HepG2 (cell line): Measurements from ENCODE around the gene TMEM121. TPM values are rescaled to one million over a fixed set of nuclear protein-coding genes. Genes with fewer than 3 reads are reported as not detected.
A peak's percentile ranks its signal among the peaks of the same experiment; 100 is the strongest.

Experiments used
- CHD2 ChIP-seq: IDR thresholded peaks from 2 replicates; pipeline ENCODE4 v1.6.1; 2011; ENCODE audit warnings: low read depth, low read length, improper control_type of control experiment
- CREM ChIP-seq, 2 experiments: sonication (generic) in 1 of 2; formaldehyde crosslinking in 1 of 2; IDR thresholded peaks; 2 replicates each; pipeline versions ENCODE4 v1.4.0 to v1.6.1; 2016 to 2020; ENCODE audit warnings: antibody characterized with exemption in 1 of 2, mild to moderate bottlenecking in 1 of 2, missing genetic modification reagents in 1 of 2
- DNMT1 ChIP-seq: sonication (generic); formaldehyde crosslinking; IDR thresholded peaks from 2 replicates; pipeline ENCODE4 v1.5.1; 2020; ENCODE audit warnings: mild to moderate bottlenecking, missing genetic modification reagents
- DR1 ChIP-seq: sonication (generic); formaldehyde crosslinking; IDR thresholded peaks from 2 replicates; pipeline ENCODE4 v1.8.0; 2021; ENCODE audit warnings: mild to moderate bottlenecking, missing genetic modification reagents, inconsistent platforms
- FOXA1 ChIP-seq, 2 experiments: fragments of 450-650 bp in 1 of 2; sonication (generic) in 1 of 2; formaldehyde crosslinking in 1 of 2; IDR thresholded peaks; 2 replicates each; pipeline versions ENCODE4 v1.4.0 to v1.6.1; 2016 to 2020; ENCODE audit warnings: missing genetic modification reagents in 1 of 2
- HNF4G ChIP-seq, 2 experiments: sonication (generic) in 1 of 2; formaldehyde crosslinking in 1 of 2; IDR thresholded peaks; 2 replicates each; pipeline versions ENCODE4 v1.4.0 to v1.6.1; 2011 to 2020; ENCODE audit warnings: borderline replicate concordance in 2 of 2, low read depth in 2 of 2, mild to moderate bottlenecking in 2 of 2, low read length in 1 of 2, missing genetic modification reagents in 1 of 2, moderate library complexity in 1 of 2
- HNRNPK ChIP-seq: fragments of 200-400 bp; formaldehyde crosslinking; IDR thresholded peaks from 2 replicates; pipeline ENCODE4 v1.6.1; 2018; ENCODE audit warnings: low read length, low read depth, moderate library complexity, mild to moderate bottlenecking; ENCODE audit not compliant: poor library complexity, severe bottlenecking
- IRX3 ChIP-seq: sonication (generic); formaldehyde crosslinking; IDR thresholded peaks from 2 replicates; pipeline ENCODE4 v1.8.1; 2023; ENCODE audit warnings: mild to moderate bottlenecking, low read depth, missing genetic modification reagents, borderline replicate concordance
- JUN ChIP-seq: sonication (generic); formaldehyde crosslinking; IDR thresholded peaks from 2 replicates; pipeline ENCODE4 v1.4.0; 2020; ENCODE audit warnings: mild to moderate bottlenecking, missing genetic modification reagents
- KDM6A ChIP-seq: IDR thresholded peaks from 2 replicates; pipeline ENCODE4 v1.6.1; 2016; ENCODE audit warnings: low read depth
- MAF1 ChIP-seq: sonication (generic); formaldehyde crosslinking; IDR thresholded peaks from 2 replicates; pipeline ENCODE4 v1.5.0; 2020; ENCODE audit warnings: missing genetic modification reagents, borderline replicate concordance
- MLLT10 ChIP-seq: sonication (generic); formaldehyde crosslinking; IDR thresholded peaks from 2 replicates; pipeline ENCODE4 v1.4.0; 2020; ENCODE audit warnings: missing genetic modification reagents
- NCOA2 ChIP-seq: sonication (generic); formaldehyde crosslinking; IDR thresholded peaks from 2 replicates; pipeline ENCODE4 v1.8.0; 2022; ENCODE audit warnings: inconsistent platforms
- REPIN1 ChIP-seq: sonication (generic); formaldehyde crosslinking; IDR thresholded peaks from 2 replicates; pipeline ENCODE4 v1.8.0; 2022; ENCODE audit warnings: missing genetic modification reagents, low read depth, mild to moderate bottlenecking, borderline replicate concordance
- SCMH1 ChIP-seq: sonication (generic); formaldehyde crosslinking; IDR thresholded peaks from 2 replicates; pipeline ENCODE4 v1.9.0; 2021; ENCODE audit warnings: missing genetic modification reagents, mild to moderate bottlenecking, borderline replicate concordance
- SKIL ChIP-seq: sonication (generic); formaldehyde crosslinking; IDR thresholded peaks from 2 replicates; pipeline ENCODE4 v1.8.0; 2022; ENCODE audit warnings: missing genetic modification reagents, mild to moderate bottlenecking, moderate library complexity, borderline replicate concordance
- SP4 ChIP-seq: sonication (generic); formaldehyde crosslinking; IDR thresholded peaks from 2 replicates; pipeline ENCODE4 v1.8.1; 2023; ENCODE audit warnings: mild to moderate bottlenecking, missing genetic modification reagents
- ZNF281 ChIP-seq: sonication (generic); formaldehyde crosslinking; IDR thresholded peaks from 2 replicates; pipeline ENCODE4 v1.4.0; 2020; ENCODE audit warnings: missing genetic modification reagents, borderline replicate concordance
- ZNF414 ChIP-seq: sonication (generic); formaldehyde crosslinking; IDR thresholded peaks from 2 replicates; pipeline ENCODE4 v1.5.0; 2020; ENCODE audit warnings: missing genetic modification reagents
- ZNF530 ChIP-seq: sonication (generic); formaldehyde crosslinking; IDR thresholded peaks from 2 replicates; pipeline ENCODE4 v1.5.0; 2020; ENCODE audit warnings: low read depth, mild to moderate bottlenecking, missing genetic modification reagents
- ZNF597 ChIP-seq: sonication (generic); formaldehyde crosslinking; IDR thresholded peaks from 2 replicates; pipeline ENCODE4 v1.5.0; 2020; ENCODE audit warnings: missing genetic modification reagents
- polyA plus RNA-seq, 8 experiments: library from polyadenylated mRNA; depleted of rRNA in 3 of 8; stranded (reverse) in 7 of 8; unstranded in 1 of 8; fragments of >200 nt; fragmentation: Illumina TruSeq in 4 of 8; extraction: Trizol in 4 of 8; gene quantifications; 2 replicates each; pipeline versions ENCODE4 v1.2.1 to v1.2.3, GENCODE V29; 2011 to 2016; ENCODE audit warnings: low read depth in 4 of 8, missing spikeins in 1 of 8, mixed read lengths in 1 of 8; ENCODE audit not compliant: insufficient read depth in 1 of 8
- total RNA-seq, 5 experiments: library from RNA; depleted of rRNA; stranded (reverse); fragments of >200 nt; fragmentation: Illumina TruSeq; extraction: Trizol; gene quantifications; 2 replicates each; pipeline ENCODE4 v1.2.3, GENCODE V29; 2016; ENCODE audit warnings: low read depth in 1 of 5

The TMEM121 gene
- total and polyA plus RNA-seq, 2 of the 13 experiments (the other 11 are each of a cell fraction or from before 2014, with no cell fraction given): 6.6 to 19.0 TPM

GRCh38 chr14:105495990-105496830 is 30.2 kb upstream of the TMEM121 start (continued):
- TF ChIP-seq HNRNPK: peak; percentile 10
- TF ChIP-seq JUN (CRISPR knock-in tag): no peak
- TF ChIP-seq SKIL (CRISPR knock-in tag): peak; percentile 83; the same call in 1 of the 2 replicates
- TF ChIP-seq KDM6A (CRISPR knock-in tag): peak; percentile 82
- no peak for TF ChIP-seq FOXA1 (IDR thresholded peaks at IDR 0.05)
- TF ChIP-seq FOXA1 (CRISPR knock-in tag; IDR thresholded peaks at IDR 0.05): no peak
- TF ChIP-seq ZNF530 (CRISPR knock-in tag): no peak
- peak; percentile 56; the same call in 1 of the 2 replicates for TF ChIP-seq CREM (IDR thresholded peaks at IDR 0.05)
- TF ChIP-seq CREM (CRISPR knock-in tag; IDR thresholded peaks at IDR 0.05): no peak
- no peak for TF ChIP-seq IRX3 (CRISPR knock-in tag)
- 0 out of 2 replicates have a peak, but pooled peaks have one; percentile 14 for TF ChIP-seq MAF1 (CRISPR knock-in tag)
- no peak for TF ChIP-seq SCMH1
- peak; percentile 26 for TF ChIP-seq ZNF414
- TF ChIP-seq REPIN1 (CRISPR knock-in tag): peak; percentile 22; the same call in 1 of the 2 replicates
- no peak for TF ChIP-seq ZNF597
- no peak for TF ChIP-seq MLLT10 (CRISPR knock-in tag)
- peak; percentile 33; the same call in 1 of the 2 replicates for TF ChIP-seq DR1 (CRISPR knock-in tag)
- TF ChIP-seq NCOA2 (CRISPR knock-in tag): peak; percentile 81
- peak; percentile 66 for TF ChIP-seq SP4 (CRISPR knock-in tag)
- peak; percentile 71; the same call in 1 of the 2 replicates for TF ChIP-seq ZNF281 (CRISPR knock-in tag)
- 0 out of 2 replicates have a peak, but pooled peaks have one; percentile 49 for TF ChIP-seq DNMT1 (CRISPR knock-in tag)
- TF ChIP-seq CHD2: no peak
- peak; percentile 74 for TF ChIP-seq HNF4G (IDR thresholded peaks at IDR 0.05; ENCODE audit: borderline replicate concordance, low read depth, low read length)
- TF ChIP-seq HNF4G (CRISPR knock-in tag; IDR thresholded peaks at IDR 0.05; ENCODE audit: borderline replicate concordance, low read depth): no peak; the same call in 1 of the 2 replicates
